Measurements from ENCODE around the gene TTLL13. TPM values are rescaled to one million over a fixed set of nuclear protein-coding genes. Genes with fewer than 3 reads are reported as not detected.
A peak's percentile ranks its signal among the peaks of the same experiment; 100 is the strongest.

The TTLL13 gene
- total RNA-seq, 1 experiment from 2014 or later: 1.0 TPM

DNA sequence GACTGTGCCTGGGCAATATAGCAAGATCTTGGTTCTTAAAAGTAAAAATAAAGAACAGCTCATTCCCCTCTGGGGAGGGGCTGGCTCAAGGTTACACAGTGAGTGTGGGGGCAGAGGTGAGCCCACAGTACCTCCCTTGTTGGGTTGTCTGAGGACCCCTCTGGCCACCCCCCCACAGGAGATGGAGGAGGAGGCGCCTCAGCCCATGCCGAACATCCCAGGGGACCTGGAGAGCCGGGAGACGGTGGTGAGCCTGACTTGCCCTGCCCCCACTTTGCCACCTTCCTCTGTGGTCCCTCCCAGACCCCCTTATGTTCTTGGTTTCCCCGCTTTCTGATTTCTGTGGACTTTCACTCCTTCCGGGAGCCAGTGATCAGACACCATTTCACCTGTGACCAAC, 44.8 kb downstream of the TTLL13 start:
- Histone ChIP-seq H3K4me2 (ENCODE audit: low read length) (peak overlapping the region; percentile 56; the same call in 1 of the 2 replicates), H4K20me1 (ENCODE audit: insufficient read depth) (no peaks in the 10 kb centered on the region), H2AFZ (ENCODE audit: low read depth, low read length, poor library complexity, severe bottlenecking) (no peak overlapping the region), H3K36me3 (ENCODE audit: control insufficient read depth in 1 of 2, insufficient read depth in 2 of 2, low read length in 2 of 2) (no peaks in the 10 kb centered on the region), H3K9me3 (ENCODE audit: control insufficient read depth in 1 of 2, insufficient read depth in 1 of 2, low read depth in 1 of 2, low read length in 2 of 2) (no peaks in the 10 kb centered on the region), H3K27me3 (ENCODE audit: insufficient read depth, low read length) (no peaks in the 10 kb centered on the region), H3K9ac (ENCODE audit: low read length) (no peak overlapping the region), H3K79me2 (ENCODE audit: insufficient read depth, low read length) (no peaks in the 10 kb centered on the region), H3K9me2 (ENCODE audit: insufficient read depth) (no peaks in the 10 kb centered on the region), H3K4me3 (replicated peaks in 1 of 2; ENCODE audit: low read depth in 1 of 2, low read length in 2 of 2) (no peak overlapping the region), H3K4me1 (ENCODE audit: control insufficient read depth in 1 of 2, insufficient read depth in 2 of 2, low read length in 2 of 2) (peaks cover 7 to 24% of the 10 kb centered on the region in 2 experiments; a peak in 3 of 4 replicates), H3K27ac (ENCODE audit: low read depth, low read length) (no peak overlapping the region)
- ChIA-PET CTCF (interaction anchor here (0.7 to 2.9 kb wide), 17 partner anchors 8 to 641 kb away, joined by 3 to 16 read pairs (median 7); partner anchors contain the start of genes CIB1, GDPGP1, HDDC3 and MAN2A2), POLR2A (no interaction called here), RAD21 (ENCODE audit: low non-redundant PET in 1 of 2, low total read pairs in 2 of 2, uncharacterized antibody in 2 of 2, unreplicated experiment in 2 of 2) (no interaction called here)
- BruUV-seq (replicated peaks): no TSS peak
- intact Hi-C loops (cut with micrococcal nuclease): loop anchor here (10.0 kb wide), 1 partner anchor 401 kb away; no protein-coding TSS in a partner anchor
- DNase-seq (ENCODE audit: low read depth, low spot score): no peak
- no peak for TF ChIP-seq POLR2A (IDR thresholded peaks at IDR 0.05; ENCODE audit: borderline replicate concordance, extremely low read depth, insufficient read depth, insufficient read length)
- TF ChIP-seq ZFX (IDR thresholded peaks at IDR 0.05): no peak
- TF ChIP-seq, protein P1, sequence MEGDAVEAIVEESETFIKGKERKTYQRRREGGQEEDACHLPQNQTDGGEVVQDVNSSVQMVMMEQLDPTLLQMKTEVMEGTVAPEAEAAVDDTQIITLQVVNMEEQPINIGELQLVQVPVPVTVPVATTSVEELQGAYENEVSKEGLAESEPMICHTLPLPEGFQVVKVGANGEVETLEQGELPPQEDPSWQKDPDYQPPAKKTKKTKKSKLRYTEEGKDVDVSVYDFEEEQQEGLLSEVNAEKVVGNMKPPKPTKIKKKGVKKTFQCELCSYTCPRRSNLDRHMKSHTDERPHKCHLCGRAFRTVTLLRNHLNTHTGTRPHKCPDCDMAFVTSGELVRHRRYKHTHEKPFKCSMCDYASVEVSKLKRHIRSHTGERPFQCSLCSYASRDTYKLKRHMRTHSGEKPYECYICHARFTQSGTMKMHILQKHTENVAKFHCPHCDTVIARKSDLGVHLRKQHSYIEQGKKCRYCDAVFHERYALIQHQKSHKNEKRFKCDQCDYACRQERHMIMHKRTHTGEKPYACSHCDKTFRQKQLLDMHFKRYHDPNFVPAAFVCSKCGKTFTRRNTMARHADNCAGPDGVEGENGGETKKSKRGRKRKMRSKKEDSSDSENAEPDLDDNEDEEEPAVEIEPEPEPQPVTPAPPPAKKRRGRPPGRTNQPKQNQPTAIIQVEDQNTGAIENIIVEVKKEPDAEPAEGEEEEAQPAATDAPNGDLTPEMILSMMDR (IDR thresholded peaks at IDR 0.05 in 2 of 3, conservative IDR thresholded peaks at IDR 0.05 in 1 of 3; ENCODE audit: borderline replicate concordance in 1 of 3, insufficient read depth in 1 of 3, low read depth in 2 of 3, low read length in 2 of 3): no peak
- no peak for TF ChIP-seq SP1 (IDR thresholded peaks at IDR 0.05; ENCODE audit: low read depth)
- no peak for TF ChIP-seq EGR1 (IDR thresholded peaks at IDR 0.05; ENCODE audit: low read depth)
- TF ChIP-seq, protein P2, sequence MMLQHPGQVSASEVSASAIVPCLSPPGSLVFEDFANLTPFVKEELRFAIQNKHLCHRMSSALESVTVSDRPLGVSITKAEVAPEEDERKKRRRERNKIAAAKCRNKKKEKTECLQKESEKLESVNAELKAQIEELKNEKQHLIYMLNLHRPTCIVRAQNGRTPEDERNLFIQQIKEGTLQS (IDR thresholded peaks at IDR 0.05): no peak
- no peak for TF ChIP-seq CEBPB (IDR thresholded peaks at IDR 0.05; ENCODE audit: low read depth)
- TF ChIP-seq EZH2phosphoT487 (IDR thresholded peaks at IDR 0.05; ENCODE audit: borderline replicate concordance): no peak
- TF ChIP-seq SIN3A (IDR thresholded peaks at IDR 0.05; ENCODE audit: low read depth): no peak
- TF ChIP-seq CBX3 (IDR thresholded peaks at IDR 0.05; ENCODE audit: low read depth): no peak
- TF ChIP-seq, protein P3, sequence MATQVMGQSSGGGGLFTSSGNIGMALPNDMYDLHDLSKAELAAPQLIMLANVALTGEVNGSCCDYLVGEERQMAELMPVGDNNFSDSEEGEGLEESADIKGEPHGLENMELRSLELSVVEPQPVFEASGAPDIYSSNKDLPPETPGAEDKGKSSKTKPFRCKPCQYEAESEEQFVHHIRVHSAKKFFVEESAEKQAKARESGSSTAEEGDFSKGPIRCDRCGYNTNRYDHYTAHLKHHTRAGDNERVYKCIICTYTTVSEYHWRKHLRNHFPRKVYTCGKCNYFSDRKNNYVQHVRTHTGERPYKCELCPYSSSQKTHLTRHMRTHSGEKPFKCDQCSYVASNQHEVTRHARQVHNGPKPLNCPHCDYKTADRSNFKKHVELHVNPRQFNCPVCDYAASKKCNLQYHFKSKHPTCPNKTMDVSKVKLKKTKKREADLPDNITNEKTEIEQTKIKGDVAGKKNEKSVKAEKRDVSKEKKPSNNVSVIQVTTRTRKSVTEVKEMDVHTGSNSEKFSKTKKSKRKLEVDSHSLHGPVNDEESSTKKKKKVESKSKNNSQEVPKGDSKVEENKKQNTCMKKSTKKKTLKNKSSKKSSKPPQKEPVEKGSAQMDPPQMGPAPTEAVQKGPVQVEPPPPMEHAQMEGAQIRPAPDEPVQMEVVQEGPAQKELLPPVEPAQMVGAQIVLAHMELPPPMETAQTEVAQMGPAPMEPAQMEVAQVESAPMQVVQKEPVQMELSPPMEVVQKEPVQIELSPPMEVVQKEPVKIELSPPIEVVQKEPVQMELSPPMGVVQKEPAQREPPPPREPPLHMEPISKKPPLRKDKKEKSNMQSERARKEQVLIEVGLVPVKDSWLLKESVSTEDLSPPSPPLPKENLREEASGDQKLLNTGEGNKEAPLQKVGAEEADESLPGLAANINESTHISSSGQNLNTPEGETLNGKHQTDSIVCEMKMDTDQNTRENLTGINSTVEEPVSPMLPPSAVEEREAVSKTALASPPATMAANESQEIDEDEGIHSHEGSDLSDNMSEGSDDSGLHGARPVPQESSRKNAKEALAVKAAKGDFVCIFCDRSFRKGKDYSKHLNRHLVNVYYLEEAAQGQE (IDR thresholded peaks at IDR 0.05; ENCODE audit: low read depth): no peak
- TF ChIP-seq, protein P4, sequence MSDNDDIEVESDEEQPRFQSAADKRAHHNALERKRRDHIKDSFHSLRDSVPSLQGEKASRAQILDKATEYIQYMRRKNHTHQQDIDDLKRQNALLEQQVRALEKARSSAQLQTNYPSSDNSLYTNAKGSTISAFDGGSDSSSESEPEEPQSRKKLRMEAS (IDR thresholded peaks at IDR 0.05): no peak
- TF ChIP-seq JUND (IDR thresholded peaks at IDR 0.05): no peak
- no peak for TF ChIP-seq TCF7L2 (IDR thresholded peaks at IDR 0.05; ENCODE audit: borderline replicate concordance, extremely low read depth, insufficient read depth, insufficient read length)
- no peak for TF ChIP-seq SRF (IDR thresholded peaks at IDR 0.05; ENCODE audit: low read depth)
- TF ChIP-seq, protein P5, sequence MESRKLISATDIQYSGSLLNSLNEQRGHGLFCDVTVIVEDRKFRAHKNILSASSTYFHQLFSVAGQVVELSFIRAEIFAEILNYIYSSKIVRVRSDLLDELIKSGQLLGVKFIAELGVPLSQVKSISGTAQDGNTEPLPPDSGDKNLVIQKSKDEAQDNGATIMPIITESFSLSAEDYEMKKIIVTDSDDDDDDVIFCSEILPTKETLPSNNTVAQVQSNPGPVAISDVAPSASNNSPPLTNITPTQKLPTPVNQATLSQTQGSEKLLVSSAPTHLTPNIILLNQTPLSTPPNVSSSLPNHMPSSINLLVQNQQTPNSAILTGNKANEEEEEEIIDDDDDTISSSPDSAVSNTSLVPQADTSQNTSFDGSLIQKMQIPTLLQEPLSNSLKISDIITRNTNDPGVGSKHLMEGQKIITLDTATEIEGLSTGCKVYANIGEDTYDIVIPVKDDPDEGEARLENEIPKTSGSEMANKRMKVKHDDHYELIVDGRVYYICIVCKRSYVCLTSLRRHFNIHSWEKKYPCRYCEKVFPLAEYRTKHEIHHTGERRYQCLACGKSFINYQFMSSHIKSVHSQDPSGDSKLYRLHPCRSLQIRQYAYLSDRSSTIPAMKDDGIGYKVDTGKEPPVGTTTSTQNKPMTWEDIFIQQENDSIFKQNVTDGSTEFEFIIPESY (IDR thresholded peaks at IDR 0.05; ENCODE audit: extremely low read depth, insufficient replicate concordance, low read length): no peak
- no peak for TF ChIP-seq FOSL1 (IDR thresholded peaks at IDR 0.05; ENCODE audit: low read depth)
- TF ChIP-seq YY1 (IDR thresholded peaks at IDR 0.05; ENCODE audit: extremely low read depth, insufficient replicate concordance, low read depth, low read length): no peak
- no peak for TF ChIP-seq ZNF274 (IDR thresholded peaks at IDR 0.05; ENCODE audit: low read depth, low read length)
- no peak for ATAC-seq
